Measurements from ENCODE around the gene ENTREP1.
"Not testable (repeated sequence)": the region's sequence is repeated elsewhere in the genome, so short reads cannot be mapped to it uniquely, and the experiment has no call there.

The ENTREP1 gene

GRCh38 chr9:69324549-69325401 is at the start of gene ENTREP1:
ENTREP1 (plus strand) TSS chr9:69325215; CDS start chr9:69325310, 95 bp downstream.
- DNase-seq (ENCODE audit: low read depth in 3 of 3), result no peak

- DNase-seq (ENCODE audit: low read depth in 3 of 3), result no peak
Observed at GRCh38 chr9:69276775-69277174, 48.2 kb upstream of the ENTREP1 start.

DNA sequence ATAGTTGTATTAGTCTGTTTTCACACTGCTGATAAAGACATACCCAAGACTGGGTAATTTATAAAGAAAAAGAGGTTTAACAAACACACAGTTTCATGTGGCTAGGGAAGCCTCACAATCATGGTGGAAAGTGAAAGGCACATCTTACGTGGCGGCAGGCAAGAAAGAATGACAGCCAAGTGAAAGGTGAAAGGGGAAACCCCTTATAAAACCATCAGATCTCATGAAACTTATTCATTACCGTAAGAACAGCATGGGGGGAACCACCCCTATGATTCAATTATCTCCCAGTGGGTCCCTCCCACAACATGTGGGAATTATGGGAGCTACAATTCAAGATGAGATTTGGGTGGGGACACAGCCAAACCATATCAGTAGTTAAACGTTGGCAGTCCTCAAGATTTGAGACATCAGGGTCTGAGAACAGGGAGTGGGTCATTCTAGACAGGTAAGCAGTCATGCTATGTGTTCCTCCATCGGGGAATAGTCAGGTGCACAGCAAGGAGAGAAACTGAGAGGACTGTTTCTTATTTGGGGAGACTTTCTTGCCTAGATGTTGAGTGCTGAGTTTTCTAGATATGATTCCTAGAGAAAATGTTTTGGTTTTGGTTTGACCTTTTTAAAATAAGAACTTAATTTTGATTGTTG is 45.8 kb upstream of the ENTREP1 start:
- DNase-seq (ENCODE audit: low read depth in 3 of 3), result peak in 1 of 3 experiments; percentile 28

DNA sequence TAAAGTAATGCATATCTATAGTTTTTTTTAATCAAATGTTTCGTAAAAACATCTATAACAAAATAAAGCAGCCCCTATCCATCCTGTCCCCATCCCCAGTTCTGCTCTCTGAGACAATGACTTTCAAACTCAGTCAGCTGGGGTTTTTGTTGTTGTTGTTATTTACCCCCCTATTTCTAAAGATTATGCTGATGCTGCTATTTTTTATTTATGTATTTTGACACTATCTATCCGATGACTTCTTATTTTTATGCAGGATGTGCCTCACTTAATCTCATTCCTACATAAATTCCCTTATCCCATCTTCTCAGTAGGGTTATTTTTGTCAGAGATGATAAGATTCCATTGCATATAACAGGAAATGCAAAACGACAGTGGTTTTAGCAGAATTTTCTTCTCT is 45.3 kb upstream of the ENTREP1 start:
- no peak for DNase-seq (ENCODE audit: low read depth in 3 of 3)

- no peak for DNase-seq (ENCODE audit: low read depth in 3 of 3)
Observed at GRCh38 chr9:69283003-69283402, 42.0 kb upstream of the ENTREP1 start.

DNA sequence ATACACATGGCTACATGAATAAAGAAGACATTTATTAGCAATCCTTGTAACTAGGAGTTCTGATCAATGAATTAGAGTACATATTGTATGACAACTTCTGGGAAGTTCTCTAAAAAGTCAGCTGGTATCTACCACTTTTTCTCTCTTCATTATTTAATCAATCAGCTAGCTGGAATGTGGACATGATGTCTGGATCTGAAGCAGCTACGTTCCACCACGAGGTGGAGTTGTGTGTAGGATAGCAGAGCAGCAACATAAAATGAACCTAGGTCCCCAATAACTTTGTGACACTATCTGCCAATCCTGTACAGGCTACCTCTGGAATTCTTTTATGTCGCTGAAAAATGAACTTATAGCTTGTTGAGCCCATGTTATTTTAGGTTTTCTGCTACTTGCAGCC is 32.9 kb upstream of the ENTREP1 start:
- no peak for DNase-seq (ENCODE audit: low read depth in 3 of 3)

DNA sequence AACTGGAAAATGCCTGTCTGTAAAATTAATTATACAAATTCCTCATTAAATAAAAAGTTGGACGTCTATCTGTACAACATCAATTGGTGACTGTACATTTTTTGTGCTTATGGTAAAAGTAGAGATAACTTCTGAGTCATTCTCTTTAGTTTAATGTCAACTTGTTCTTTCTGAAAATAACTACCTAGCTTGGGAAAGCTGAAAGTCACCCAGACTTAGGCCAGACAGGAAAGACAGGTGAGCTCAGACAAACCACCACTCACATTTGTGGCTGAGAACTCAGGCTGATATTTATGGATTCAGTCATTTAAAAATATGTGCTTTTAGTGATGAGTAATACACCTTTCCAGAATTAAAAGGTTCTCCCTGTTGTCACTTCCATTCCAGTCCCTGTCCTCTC is 31.9 kb upstream of the ENTREP1 start:
- DNase-seq (ENCODE audit: low read depth in 3 of 3), result no peak

- DNase-seq (ENCODE audit: low read depth in 3 of 3), result no peak
Observed at GRCh38 chr9:69295872-69296552, 29.0 kb upstream of the ENTREP1 start.

GRCh38 chr9:69297300-69297980 is 27.6 kb upstream of the ENTREP1 start:
- no peak for DNase-seq (ENCODE audit: low read depth in 3 of 3)

DNA sequence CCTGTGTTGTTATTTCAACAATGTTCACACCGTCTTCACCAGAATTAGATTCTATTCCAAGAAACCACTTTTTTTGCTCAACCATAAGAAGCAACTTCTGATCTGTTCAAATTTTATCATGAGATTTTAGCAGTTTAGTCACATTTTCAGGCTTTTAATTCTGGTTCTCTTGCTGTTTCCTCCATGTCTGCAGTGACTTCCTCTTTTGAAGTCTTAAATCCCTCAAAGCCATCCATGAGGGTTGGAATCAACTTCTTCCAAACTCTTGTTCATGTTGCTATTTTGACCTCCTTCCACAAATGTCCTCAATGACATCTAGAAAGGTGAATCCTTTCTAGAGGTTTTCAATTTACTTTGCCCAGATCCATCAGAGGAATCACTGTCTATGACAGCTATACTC is 25.7 kb upstream of the ENTREP1 start:
- DNase-seq (ENCODE audit: low read depth in 3 of 3), result no peak

GRCh38 chr9:69299826-69300225 is 25.2 kb upstream of the ENTREP1 start:
- DNase-seq (ENCODE audit: low read depth in 3 of 3), result no peak

DNA sequence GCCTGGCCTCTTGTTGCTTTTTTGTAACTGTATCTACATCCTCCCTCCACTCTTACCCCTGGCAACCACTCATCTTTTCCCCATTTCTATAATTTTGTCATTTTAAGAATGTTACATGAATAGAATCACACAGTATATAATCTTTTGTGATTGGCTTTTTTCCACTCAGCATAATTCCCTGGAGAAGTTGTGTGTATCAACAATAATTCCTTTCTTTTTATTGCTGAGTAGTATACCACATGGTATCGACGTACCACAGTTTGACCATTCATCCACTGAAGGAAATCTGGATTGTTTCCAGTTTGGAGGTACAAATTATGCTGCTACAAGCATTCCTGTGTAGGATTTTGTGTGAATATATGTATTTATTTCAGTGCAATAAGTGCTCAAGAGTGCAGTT is 21.7 kb upstream of the ENTREP1 start:
- no peak for DNase-seq (ENCODE audit: low read depth in 3 of 3)

DNA sequence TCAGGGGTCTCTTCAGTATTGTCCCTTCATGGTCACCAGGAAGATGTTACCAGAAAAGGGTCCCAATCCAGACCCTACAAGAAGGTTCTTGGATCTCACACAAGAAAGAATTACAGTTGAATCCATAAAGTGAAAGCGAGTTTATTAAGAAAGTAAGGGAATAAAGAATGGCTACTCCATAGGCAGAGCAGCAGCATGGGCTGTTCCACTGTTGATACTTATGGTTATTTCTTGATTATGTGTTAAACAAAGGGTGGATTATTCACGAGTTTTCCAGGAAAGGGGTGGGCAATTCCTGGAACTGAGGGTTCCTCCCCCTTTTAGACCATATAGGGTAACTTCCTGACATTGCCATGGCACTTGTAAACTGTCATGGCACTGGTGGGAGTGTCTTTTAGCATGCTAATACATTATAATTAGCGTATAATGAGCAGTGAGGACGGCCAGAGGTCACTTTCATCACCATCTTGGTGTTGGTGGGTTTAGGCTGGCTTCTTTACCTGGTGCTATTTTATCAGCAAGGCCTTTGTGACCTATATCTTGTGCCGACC is 18.0 kb upstream of the ENTREP1 start:
- not testable (repeated sequence) for DNase-seq (ENCODE audit: low read depth in 3 of 3)

GRCh38 chr9:69307446-69308205 is 17.4 kb upstream of the ENTREP1 start:
- no peak for DNase-seq (ENCODE audit: low read depth in 3 of 3)

DNA sequence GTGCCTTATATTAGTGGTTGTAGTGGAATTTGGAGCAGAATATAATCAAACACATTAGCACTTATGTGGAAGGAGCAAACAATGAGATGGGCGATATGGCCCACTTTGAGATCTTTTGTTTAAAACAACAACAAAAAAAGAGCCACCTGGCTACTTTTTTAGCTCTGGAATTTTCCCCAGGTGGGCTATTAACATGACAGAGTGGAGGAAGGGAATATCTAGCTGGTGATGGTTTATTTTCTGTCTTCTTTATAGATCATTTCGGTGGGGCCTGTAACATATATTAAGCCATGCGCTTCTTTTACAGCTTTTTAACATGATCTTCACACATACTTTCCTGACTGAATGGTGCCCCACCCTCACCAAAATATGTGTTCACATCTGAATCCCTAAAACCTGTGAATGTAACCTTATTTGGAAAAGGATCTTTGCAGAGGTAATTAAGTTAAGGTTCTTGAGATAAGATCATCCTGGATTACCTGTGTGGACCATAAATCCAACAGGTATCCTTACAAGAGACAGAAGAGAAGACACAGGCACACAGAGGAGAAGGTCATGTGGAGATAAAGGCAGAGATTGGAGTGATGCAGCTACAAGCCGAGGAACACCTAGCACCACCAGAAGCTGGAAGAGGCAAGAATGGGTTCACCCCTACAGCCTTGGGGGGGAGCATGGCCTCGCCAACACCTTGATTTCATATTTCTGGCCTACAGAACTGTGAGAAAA is 16.6 kb upstream of the ENTREP1 start:
- no peak for DNase-seq (ENCODE audit: low read depth in 3 of 3)

DNA sequence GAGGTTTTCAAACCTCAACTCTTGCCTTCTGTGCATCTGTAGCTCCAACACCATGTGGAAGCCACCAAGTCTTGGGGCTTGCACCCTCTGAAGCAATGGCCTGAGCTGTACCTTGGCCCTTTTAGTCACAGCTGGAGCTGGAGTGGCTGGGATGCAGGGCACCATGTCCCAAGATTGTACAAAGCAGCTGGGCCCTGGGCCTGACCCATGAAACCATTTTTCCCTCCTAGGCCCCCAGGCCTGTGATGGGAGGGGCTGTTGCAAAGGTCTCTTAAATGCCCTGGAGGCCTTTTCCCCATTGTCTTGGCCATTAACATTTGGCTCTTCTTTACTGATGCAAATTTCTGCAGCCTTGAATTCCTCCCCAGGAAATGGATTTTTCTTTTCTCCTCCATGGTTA is 11.8 kb upstream of the ENTREP1 start:
- DNase-seq (ENCODE audit: low read depth in 3 of 3), result no peak

DNA sequence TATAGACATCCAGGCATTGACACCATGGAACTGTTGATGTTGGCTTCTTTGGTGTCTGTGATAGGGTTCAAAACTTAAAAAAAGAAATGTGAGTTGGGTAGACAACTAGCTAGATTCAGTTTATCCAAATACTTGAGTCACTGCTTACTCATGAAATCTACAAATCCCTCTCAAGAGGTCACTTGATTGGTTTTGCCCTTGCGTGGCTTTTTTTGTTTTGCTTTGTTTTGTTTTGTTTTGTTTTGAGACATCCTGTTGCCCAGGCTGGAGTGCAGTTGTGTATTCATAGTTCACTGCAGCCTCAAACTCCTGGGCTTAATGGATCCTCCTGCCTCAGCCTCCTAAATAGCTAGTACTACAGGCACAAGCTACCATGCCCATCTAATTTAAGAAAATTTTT is 10.5 kb upstream of the ENTREP1 start:
- no peak for DNase-seq (ENCODE audit: low read depth in 3 of 3)

DNA sequence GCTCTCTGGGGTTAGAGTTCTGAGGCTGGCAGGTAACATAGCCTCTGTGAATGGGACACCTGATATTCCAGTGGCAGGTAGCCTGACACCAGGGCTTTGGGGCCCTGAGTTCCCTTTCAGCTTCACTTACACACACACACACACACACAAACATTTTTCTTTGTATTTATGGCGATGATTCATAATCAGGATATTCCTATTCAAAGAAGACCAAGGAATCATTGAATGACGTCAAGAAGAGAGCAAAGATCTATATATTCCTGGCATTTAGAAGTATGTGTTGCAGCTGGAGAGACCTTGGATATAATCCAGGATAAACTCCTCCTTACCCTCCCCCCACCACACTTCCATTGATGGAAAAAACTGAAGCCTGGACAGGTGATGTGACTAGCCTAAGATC is 7.9 kb upstream of the ENTREP1 start:
- no peak for DNase-seq (ENCODE audit: low read depth in 3 of 3)

DNA sequence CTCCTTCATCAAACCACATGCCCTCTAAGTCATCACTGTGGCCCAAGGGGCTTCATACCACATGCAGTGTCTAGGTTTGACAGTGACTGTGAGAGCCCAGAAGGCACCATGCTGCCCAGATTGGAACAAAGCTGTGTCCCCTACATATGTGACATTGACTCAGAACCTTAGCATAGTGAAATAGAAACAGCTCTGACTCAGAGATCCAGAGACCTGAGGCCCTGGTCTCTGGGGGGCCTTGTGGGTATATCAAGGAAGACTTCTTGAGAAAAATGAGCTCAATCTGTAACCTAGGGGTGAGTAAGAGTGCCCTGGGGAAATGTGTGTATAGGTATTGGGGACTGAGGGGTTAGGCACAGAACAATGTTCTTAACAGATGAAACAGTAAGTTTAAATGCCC is 7.1 kb upstream of the ENTREP1 start:
- peak in 1 of 3 experiments; percentile 19 for DNase-seq (ENCODE audit: low read depth in 3 of 3)

DNA sequence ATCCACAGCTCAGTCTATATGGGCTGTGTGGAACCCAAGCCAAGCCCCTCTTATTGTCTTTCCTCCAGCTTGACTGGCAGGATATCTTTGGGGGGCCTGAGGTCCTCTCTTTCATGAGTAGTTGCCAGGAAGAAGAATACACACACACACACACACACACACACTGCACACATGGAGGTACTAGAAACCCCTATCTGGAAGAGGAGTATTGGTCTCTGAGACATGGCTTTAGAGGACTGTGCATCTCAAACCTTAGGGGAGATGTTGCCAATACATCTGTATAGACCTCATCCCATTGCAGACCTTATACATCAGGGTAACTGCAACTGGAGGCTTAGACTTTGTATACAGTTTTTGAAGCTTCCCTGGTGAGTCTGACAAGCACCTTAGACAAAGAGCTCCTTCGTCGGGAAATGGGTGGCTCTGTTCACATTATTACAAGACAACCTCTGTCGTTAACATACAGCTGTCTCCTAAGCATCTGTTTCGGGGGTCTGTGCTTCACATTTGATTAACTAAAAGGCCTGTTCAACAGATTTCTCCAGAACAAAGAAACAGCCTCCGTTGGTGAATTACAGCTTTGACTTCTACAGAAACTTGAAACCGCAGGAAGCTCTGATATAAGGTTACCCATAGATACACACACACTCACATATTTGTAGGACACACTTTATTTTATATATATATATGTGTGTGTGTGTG is 5.5 kb upstream of the ENTREP1 start:
- DNase-seq (ENCODE audit: low read depth in 3 of 3), result no peak
